Sigmoid colon (tissue), 7 donors: ENCODE data around the gene OR10P1. TPM values are rescaled to one million over a fixed set of nuclear protein-coding genes. Genes with fewer than 3 reads are reported as not detected.
"Not testable (repeated sequence)": the region's sequence is repeated elsewhere in the genome, so short reads cannot be mapped to it uniquely, and the experiment has no call there.

Source experiments
- DNase-seq: peaks from one replicate; pipeline ENCODE4 v3.0.0-alpha.2; 2019
- H3K27ac ChIP-seq, 4 donors: fragments of 200-600 bp; sonication (generic); one replicate each; pipeline ENCODE4 v1.5.1; 2016 to 2019; ENCODE audit warnings: mild to moderate bottlenecking in 1 of 4
- H3K27me3 ChIP-seq, 3 donors: fragments of 200-600 bp; sonication (generic); one replicate each; pipeline ENCODE4 v1.5.1; 2019; ENCODE audit warnings: mild to moderate bottlenecking in 1 of 3
- H3K36me3 ChIP-seq, 4 donors: fragments of 200-600 bp; sonication (generic); one replicate each; pipeline ENCODE4 v1.5.1; 2016 to 2019
- H3K4me1 ChIP-seq, 4 donors: fragments of 200-600 bp; sonication (generic); one replicate each; pipeline ENCODE4 v1.5.1; 2017 to 2019
- H3K4me3 ChIP-seq, 4 donors: fragments of 200-600 bp; sonication (generic); one replicate each; pipeline ENCODE4 v1.5.1; 2017 to 2019; ENCODE audit warnings: mild to moderate bottlenecking in 2 of 4, moderate library complexity in 1 of 4
- H3K9me3 ChIP-seq, 4 donors: fragments of 200-600 bp in 3 of 4; sonication (generic) in 3 of 4; one replicate each; pipeline versions ENCODE4 v1.5.1 to v1.6.1; 2013 to 2019
- EP300 ChIP-seq, 4 donors: sonication (generic); formaldehyde crosslinking; IDR thresholded peaks; one replicate each; pipeline ENCODE4 v1.6.1; 2017; ENCODE audit warnings: antibody characterized with exemption in 4 of 4
- POLR2A ChIP-seq, 2 donors: fragments of 450-650 bp; IDR thresholded peaks; one replicate each; pipeline ENCODE4 v1.6.1; 2016; ENCODE audit warnings: antibody characterized with exemption in 2 of 2, mild to moderate bottlenecking in 2 of 2, moderate library complexity in 2 of 2
- POLR2AphosphoS5 ChIP-seq, 4 donors: sonication (generic); formaldehyde crosslinking; IDR thresholded peaks; one replicate each; pipeline ENCODE4 v1.6.1; 2017; ENCODE audit warnings: antibody characterized with exemption in 4 of 4
- WGBS, 2 donors: extraction: QIAGEN DNeasy Blood & Tissue Kit; methylation state at CpG; one replicate each; pipeline ENCODE4 v1.1.7; 2013; 5-methylcytosine and 5-hydroxymethylcytosine counted together
- intact Hi-C: fragments of 100-400 bp; cut with DNase I; formaldehyde crosslinking; loops from one replicate; pipeline ENCODE4 v1.15.1; 2023
- polyA plus RNA-seq, 3 donors: library from polyadenylated mRNA; stranded (reverse); fragments of 200-250 nt; gene quantifications; one replicate each; pipeline ENCODE4 v1.2.3, GENCODE V29; 2013
- total RNA-seq, 4 donors: library from RNA; depleted of rRNA; stranded (reverse); fragments of >200 nt; gene quantifications; one replicate each; pipeline ENCODE4 v1.1.0, GENCODE V29; 2016
- TF ChIP-seq, protein P1 (sequence below), 4 experiments: fragments of 450-650 bp in 3 of 4; fragments of 200-600 bp in 1 of 4; IDR thresholded peaks; one replicate each; pipeline ENCODE4 v1.5.1; 2016 to 2019; ENCODE audit warnings: antibody characterized with exemption in 4 of 4, mild to moderate bottlenecking in 3 of 4, moderate library complexity in 2 of 4
- donor health status: healthy with polysubstance abuse.
- donor health status: Bipolar disorder and iron deficiency.
- donor health status: healthy.

OR10P1 gene
- total RNA-seq (not detected), polyA plus RNA-seq (not detected)

- Histone ChIP-seq H3K4me3 (no peak within 1 kb of the TSS), H3K4me1 (no peaks in the 10 kb centered on the region), H3K36me3 (no peaks in the 10 kb centered on the region), H3K27ac (no peak within 1 kb of the TSS), H3K9me3 (no peaks in the 10 kb centered on the region), H3K27me3 (peaks cover 0 to 6% (median 0%) of the 10 kb centered on the region in 3 donors)
- TF ChIP-seq EP300 (IDR thresholded peaks at IDR 0.05) = no peak
- no peak for TF ChIP-seq POLR2AphosphoS5 (IDR thresholded peaks at IDR 0.05)
- TF ChIP-seq, protein P1, sequence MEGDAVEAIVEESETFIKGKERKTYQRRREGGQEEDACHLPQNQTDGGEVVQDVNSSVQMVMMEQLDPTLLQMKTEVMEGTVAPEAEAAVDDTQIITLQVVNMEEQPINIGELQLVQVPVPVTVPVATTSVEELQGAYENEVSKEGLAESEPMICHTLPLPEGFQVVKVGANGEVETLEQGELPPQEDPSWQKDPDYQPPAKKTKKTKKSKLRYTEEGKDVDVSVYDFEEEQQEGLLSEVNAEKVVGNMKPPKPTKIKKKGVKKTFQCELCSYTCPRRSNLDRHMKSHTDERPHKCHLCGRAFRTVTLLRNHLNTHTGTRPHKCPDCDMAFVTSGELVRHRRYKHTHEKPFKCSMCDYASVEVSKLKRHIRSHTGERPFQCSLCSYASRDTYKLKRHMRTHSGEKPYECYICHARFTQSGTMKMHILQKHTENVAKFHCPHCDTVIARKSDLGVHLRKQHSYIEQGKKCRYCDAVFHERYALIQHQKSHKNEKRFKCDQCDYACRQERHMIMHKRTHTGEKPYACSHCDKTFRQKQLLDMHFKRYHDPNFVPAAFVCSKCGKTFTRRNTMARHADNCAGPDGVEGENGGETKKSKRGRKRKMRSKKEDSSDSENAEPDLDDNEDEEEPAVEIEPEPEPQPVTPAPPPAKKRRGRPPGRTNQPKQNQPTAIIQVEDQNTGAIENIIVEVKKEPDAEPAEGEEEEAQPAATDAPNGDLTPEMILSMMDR (IDR thresholded peaks at IDR 0.05) = no peak
- TF ChIP-seq POLR2A (IDR thresholded peaks at IDR 0.05) = no peak
- 85 to 93% methylated on average over 6 of the region's 6 CpGs for WGBS, 2 donors
- intact Hi-C loops = no loop called here
- DNase-seq = no peak
Measured at GRCh38 chr12:55636853-55637252, at the start of gene OR10P1. TSS of gene OR10P1 (plus strand) at chr12:55636892. CDS start at chr12:55636892, 0 bp downstream.

DNA sequence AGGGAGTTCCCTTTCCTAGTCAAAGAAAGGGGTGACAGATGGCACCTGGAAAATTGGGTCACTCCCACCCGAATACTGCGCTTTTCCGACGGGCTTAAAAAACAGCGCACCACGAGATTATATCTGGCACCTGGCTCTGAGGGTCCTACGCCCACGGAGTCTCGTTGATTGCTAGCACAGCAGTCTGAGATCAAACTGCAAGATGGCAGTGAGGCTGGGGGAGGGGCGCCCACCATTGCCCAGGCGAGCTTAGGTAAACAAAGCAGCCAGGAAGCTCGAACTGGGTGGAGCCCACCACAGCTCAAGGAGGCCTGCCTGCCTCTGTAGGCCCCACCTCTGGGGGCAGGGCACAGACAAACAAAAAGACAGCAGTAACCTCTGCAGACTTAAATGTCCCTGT is 46.5 kb upstream of the OR10P1 start:
- 56 to 73% methylated on average over 12 of the region's 12 CpGs for WGBS, 2 donors
- intact Hi-C loops, H3K27me3 ChIP-seq, H3K36me3 ChIP-seq, H3K4me3 ChIP-seq, DNase-seq, H3K9me3 ChIP-seq, H3K4me1 ChIP-seq, H3K27ac ChIP-seq: not testable (repeated sequence)

- Histone ChIP-seq H3K4me3 (no peak overlapping the region), H3K4me1 (no peaks in the 10 kb centered on the region), H3K27ac (no peak overlapping the region), H3K36me3 (no peaks in the 10 kb centered on the region), H3K27me3 (no peaks in the 10 kb centered on the region), H3K9me3 (peaks cover 0 to 3% (median 0%) of the 10 kb centered on the region in 4 donors)
- 76 to 82% methylated on average over 8 of the region's 8 CpGs for WGBS, 2 donors
- TF ChIP-seq, protein P1 (IDR thresholded peaks at IDR 0.05) = no peak
- no peak for TF ChIP-seq EP300 (IDR thresholded peaks at IDR 0.05)
- DNase-seq = no peak
- intact Hi-C loops = no loop called here
Measured at GRCh38 chr12:55607821-55608594, 28.7 kb upstream of the OR10P1 start.

DNA sequence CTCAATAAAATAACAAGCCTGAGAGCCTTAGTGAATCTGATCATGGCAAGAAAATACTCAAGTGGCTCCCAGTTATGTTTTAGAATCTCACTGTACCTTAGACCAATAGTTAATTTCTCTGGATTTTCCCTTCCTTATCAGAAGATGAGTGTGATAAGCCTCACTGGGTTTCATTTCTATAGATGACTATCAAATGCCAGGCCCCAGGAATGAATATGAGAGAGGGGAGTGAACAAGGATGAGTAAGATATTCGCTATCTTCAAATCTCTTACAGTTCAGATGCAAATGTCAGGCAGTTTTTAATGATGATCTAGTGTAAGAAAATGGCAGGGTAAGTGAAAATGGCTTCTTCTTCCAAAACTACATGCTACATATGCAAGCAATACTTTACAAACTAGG is 26.1 kb upstream of the OR10P1 start:
- TF ChIP-seq, protein P1 (IDR thresholded peaks at IDR 0.05) = no peak
- TF ChIP-seq POLR2A (IDR thresholded peaks at IDR 0.05) (no peak), EP300 (IDR thresholded peaks at IDR 0.05) (no peak), POLR2AphosphoS5 (IDR thresholded peaks at IDR 0.05) (no peak)
- intact Hi-C loops = no loop called here
- no peak overlapping the region for H3K4me3 ChIP-seq
- H3K27ac ChIP-seq = no peak overlapping the region
- no peaks in the 10 kb centered on the region for H3K27me3 ChIP-seq
- H3K9me3 ChIP-seq = peaks cover 0 to 7% (median 3%) of the 10 kb centered on the region in 4 donors
- H3K4me1 ChIP-seq = no peaks in the 10 kb centered on the region
- 83 to 94% methylated on average over 1 of the region's 1 CpG for WGBS, 2 donors
- no peak for DNase-seq
- H3K36me3 ChIP-seq = no peaks in the 10 kb centered on the region

DNA sequence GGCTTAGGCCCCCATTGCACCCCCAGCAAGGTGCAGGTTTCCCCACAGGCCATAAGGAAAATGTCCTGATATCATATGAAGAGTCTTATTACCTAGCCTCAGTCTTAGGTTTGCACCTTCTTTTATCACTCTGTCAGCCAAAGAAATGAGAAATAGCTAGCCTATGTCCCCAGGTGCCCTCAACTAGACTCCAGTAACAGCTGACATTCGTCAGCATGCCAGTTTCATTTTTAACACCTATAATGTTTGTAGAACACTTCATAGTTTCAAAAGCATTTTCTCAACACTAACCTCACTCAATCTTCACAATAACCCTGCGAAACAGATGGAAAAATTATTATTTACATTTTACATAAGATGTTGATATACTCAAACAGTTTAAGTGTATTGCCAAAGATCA is 24.0 kb upstream of the OR10P1 start:
- H3K9me3 ChIP-seq = peaks cover 0 to 14% (median 3%) of the 10 kb centered on the region in 4 donors
- intact Hi-C loops = no loop called here
- no peaks in the 10 kb centered on the region for H3K27me3 ChIP-seq
- WGBS, 2 donors = 73 to 75% methylated on average over 2 of the region's 2 CpGs
- no peak overlapping the region for H3K27ac ChIP-seq
- H3K4me1 ChIP-seq = no peaks in the 10 kb centered on the region
- no peak overlapping the region for H3K4me3 ChIP-seq
- H3K36me3 ChIP-seq = no peaks in the 10 kb centered on the region
- TF ChIP-seq POLR2A (IDR thresholded peaks at IDR 0.05) (no peak), POLR2AphosphoS5 (IDR thresholded peaks at IDR 0.05) (no peak), EP300 (IDR thresholded peaks at IDR 0.05) (no peak)
- TF ChIP-seq, protein P1 (IDR thresholded peaks at IDR 0.05) = no peak
- DNase-seq = no peak
